GM12875 (cell line): ENCODE data around the gene ZNF324B.
"Not testable (repeated sequence)": the region's sequence is repeated elsewhere in the genome, so short reads cannot be mapped to it uniquely, and the experiment has no call there.

Experiments
- H3K4me3 ChIP-seq: one replicate; pipeline ENCODE4 v1.5.1; 2011; ENCODE audit warnings: low read depth, low read length, control low read depth
- TF ChIP-seq, protein P1 (sequence below): IDR thresholded peaks from 2 replicates; pipeline ENCODE4 v1.5.1; 2011; ENCODE audit warnings: low read depth, mild to moderate bottlenecking, control low read depth, inconsistent platforms, low read length, moderate library complexity, borderline replicate concordance; ENCODE audit not compliant: insufficient read depth

The ZNF324B gene

DNA sequence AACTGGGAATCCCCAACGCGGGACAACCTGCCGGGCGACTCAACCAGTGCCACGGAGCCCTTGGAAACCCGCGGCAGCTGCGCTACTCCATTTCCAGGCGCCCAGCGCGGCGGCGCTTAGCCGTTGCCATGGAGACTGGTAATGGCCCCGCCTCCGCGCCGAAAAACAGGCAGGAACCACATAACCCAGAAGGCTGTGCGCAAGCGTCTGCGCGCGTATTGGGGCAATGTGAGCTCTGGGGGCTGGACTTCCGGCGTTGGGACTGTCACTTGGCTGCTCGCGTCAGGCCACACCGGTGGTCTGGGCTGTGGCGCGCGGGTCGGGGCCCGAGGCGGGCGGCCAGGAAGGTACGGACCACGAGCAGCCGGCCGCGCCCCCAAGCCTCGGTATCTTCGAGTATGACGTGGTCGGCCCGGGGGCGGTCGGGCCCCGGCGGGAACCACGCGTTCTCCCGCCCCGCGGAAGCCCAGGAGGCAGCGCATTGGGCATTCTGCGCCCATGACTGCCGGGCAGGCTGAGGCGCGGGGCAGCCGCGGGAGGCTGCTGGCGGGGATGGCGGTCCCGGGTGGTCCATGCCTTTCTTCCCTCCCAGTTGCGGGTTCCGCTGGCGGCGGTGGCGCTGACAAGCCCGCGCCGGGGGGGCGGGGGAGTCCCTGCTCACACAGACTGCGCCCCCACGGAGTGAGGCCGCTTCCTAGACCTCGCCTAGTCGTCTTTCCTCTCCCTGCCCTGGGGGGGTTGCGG lies at the start of gene ZNF324B:
Gene ZNF324B (plus strand): TSS at position 265 of the 744 bp plus-strand sequence. CDS start 2,080 bp downstream, outside the sequence.
- TF ChIP-seq, protein P1, sequence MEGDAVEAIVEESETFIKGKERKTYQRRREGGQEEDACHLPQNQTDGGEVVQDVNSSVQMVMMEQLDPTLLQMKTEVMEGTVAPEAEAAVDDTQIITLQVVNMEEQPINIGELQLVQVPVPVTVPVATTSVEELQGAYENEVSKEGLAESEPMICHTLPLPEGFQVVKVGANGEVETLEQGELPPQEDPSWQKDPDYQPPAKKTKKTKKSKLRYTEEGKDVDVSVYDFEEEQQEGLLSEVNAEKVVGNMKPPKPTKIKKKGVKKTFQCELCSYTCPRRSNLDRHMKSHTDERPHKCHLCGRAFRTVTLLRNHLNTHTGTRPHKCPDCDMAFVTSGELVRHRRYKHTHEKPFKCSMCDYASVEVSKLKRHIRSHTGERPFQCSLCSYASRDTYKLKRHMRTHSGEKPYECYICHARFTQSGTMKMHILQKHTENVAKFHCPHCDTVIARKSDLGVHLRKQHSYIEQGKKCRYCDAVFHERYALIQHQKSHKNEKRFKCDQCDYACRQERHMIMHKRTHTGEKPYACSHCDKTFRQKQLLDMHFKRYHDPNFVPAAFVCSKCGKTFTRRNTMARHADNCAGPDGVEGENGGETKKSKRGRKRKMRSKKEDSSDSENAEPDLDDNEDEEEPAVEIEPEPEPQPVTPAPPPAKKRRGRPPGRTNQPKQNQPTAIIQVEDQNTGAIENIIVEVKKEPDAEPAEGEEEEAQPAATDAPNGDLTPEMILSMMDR = no peak
- H3K4me3 ChIP-seq = peak within 1 kb of the TSS; percentile 91

DNA sequence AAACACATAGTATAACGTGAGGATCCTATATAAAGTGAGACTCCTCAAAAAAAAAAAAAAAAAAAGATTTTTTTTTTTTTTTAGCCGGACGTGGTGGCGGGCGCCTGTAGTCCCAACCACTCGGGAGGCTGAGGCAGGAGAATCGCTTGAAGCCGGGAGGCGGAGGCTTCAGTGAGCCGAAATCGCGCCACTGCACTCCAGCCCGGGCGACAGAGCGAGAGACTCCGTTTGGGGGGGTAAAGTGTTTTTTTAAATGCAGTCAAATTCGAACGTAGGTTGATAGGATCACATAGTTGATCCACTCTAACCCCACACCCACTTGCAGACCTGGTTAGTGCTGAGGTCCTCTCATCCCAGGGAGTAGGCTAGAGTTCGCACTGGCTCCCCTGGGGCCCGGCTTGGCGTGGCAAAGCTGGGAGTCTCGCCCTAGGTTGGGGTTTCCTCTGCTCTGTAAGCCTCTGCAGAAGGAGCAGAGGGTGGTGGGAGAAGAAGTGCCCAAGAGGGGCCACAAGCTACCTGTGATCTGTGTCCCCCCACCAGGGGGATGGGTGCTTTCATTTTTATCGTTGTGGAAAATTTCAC lies 49.5 kb upstream of the ZNF324B start:
- peak overlapping the region; percentile 81 for H3K4me3 ChIP-seq
- TF ChIP-seq, protein P1 = no peak

DNA sequence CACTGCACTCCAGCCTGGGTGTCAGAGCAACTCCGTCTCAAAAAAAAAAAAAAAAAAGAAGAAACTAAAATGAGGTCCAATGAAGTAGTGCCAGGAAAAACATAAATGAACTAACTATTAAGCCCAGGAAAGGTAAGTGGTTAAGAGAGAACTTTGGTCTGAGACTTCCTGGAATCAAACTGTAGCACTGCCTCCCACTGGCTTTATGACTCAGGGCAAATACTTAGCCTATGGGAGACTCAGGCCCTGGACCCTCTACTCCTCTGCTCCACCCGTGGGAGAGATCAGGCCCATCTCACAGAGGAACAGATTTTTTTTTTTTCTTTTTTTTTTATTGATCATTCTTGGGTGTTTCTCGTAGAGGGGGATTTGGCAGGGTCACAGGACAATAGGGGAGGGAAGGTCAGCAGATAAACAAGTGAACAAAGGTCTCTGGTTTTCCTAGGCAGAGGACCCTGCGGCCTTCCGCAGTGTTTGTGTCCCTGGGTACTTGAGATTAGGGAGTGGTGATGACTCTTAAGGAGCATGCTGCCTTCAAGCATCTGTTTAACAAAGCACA lies 47.4 kb upstream of the ZNF324B start:
- not testable (repeated sequence) for H3K4me3 ChIP-seq

DNA sequence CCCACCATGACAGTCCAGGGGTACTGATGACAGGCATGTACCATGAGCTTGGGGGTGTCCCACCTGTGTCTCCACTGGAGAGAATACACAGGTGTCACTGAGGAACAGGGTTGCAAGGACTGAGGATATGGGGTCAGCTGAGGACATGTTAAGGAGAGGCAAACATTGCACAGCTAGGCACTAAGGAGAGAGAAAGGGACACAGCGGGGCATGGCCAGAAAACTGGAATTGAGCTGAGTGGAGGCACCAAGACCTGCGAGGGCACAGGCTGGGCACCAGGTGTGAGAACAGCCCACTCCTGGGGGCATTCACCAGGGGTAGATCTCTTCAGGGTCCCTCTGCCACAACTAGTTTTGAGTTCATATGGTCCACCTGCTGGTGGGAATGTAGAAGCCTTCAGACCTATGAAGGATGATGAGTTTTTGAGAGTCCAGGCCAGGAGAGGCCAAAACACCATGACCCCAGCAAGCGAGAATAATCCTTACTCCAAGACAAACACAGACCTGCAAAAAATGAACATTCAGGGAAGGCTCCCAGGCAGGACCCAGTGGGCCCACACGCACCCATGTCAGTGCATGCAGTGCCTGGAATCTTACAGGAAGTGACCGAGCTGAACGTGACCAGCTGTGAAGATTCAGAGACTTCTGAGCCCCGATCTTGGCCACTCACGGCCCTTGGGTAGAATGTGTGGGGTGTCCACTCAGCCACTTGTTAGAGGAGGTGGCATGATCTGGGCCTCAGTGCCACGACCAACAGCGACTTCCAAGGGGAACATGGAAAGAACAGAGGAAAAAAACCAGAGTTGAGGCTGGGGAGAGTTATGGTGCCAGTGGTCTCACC lies 44.4 kb upstream of the ZNF324B start:
- H3K4me3 ChIP-seq = peak overlapping the region; percentile 100
- TF ChIP-seq, protein P1 = peak; percentile 19; the same call in 1 of the 2 replicates

DNA sequence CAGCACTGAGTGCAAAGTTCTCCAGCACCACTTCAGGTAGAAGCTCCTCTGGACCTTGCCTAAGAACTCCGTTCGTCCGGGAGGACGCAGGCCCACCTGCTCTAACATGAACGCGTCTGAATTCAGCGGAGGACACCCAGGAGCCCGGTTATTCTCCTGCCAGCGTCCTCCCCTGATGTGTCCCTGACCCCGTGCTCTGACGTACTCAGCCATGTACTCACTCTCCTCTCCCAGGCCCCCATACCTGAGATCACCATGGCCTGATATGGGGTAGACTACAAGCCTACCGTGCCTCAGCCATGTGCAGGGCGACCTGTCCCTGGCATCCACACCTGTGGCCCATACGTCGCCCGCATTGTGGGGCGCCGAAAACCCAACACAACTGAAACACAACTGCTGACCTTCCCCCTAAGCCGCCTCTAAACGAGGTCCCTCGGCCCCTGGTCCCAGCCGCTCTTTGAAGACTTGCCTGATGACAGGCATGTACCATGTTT lies 43.7 kb upstream of the ZNF324B start:
- peak overlapping the region; percentile 100 for H3K4me3 ChIP-seq
- TF ChIP-seq, protein P1 = no peak

DNA sequence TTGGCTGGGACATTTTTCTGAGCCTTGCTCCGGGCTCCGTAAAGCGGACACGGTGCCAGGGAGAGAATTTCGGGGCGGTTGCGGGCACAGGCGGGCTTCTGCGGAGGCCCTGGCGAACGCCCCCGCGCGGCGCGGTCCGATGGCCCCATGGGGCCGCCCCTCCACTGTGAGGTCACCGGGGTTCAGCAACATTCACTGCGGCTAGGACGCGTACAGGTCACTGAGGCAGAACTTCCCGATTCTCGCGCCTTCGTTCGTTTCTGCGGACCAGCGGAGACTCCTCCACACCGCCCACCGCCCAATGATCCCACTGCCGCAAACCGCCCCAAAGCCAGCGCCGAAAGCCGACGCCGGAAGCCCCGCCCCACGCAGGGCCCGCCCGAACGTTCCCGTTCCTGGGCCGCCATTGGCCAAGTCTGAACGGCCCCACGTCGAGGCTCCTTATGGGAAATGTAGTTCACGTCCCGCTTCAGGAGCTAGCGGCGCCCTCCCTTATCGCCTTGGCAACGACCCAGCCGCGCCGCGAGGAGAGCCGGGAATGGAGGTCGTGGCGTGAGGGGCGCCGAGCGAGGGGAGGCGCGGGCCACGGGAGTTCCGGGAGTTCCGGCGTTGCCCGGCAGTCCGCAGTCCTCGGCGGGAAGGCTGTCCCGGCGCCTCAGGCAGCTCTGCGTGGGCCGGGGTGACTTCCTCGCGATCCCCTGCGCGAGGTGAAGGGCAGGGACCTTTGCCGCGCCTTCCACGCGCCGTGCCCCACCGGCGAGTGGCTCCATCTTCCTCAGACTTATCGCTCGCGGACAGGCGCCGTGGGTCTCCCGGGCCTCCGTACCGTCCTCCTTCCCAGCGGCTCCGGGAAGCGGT lies 43.0 kb upstream of the ZNF324B start, which contains the start of gene ZNF584:
Gene ZNF584 (plus strand): TSS at position 498 of the 858 bp plus-strand sequence. CDS start 499 bp downstream, outside the sequence.
- TF ChIP-seq, protein P1 = peak; percentile 23; the same call in 1 of the 2 replicates
- H3K4me3 ChIP-seq = peak within 1 kb of the TSS; percentile 100
